ENCODE results near the gene ZNF169.

DNA sequence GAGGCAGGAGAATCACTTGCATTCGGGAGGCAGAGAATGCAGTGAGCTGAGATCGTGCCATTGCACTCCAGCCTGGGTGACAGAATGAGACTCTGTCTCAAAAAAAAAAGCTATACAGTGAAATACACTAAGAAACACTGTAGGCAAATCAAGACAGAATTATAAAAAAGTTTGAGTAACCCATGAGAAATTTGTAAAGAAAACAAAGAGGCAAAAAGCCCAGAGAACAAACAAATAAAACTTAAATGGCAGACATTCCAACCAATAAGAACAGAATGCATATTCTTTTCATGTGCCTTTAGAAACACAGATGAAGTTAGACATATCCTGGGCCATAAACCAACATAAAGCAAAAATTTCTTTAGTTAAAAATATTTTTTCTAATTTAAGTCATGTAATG is 30.6 kb downstream of the ZNF169 start:
- TF ChIP-seq EZH2 (IDR thresholded peaks at IDR 0.05; ENCODE audit: low read depth, unreplicated experiment), result no peak
- TF ChIP-seq, protein P1, sequence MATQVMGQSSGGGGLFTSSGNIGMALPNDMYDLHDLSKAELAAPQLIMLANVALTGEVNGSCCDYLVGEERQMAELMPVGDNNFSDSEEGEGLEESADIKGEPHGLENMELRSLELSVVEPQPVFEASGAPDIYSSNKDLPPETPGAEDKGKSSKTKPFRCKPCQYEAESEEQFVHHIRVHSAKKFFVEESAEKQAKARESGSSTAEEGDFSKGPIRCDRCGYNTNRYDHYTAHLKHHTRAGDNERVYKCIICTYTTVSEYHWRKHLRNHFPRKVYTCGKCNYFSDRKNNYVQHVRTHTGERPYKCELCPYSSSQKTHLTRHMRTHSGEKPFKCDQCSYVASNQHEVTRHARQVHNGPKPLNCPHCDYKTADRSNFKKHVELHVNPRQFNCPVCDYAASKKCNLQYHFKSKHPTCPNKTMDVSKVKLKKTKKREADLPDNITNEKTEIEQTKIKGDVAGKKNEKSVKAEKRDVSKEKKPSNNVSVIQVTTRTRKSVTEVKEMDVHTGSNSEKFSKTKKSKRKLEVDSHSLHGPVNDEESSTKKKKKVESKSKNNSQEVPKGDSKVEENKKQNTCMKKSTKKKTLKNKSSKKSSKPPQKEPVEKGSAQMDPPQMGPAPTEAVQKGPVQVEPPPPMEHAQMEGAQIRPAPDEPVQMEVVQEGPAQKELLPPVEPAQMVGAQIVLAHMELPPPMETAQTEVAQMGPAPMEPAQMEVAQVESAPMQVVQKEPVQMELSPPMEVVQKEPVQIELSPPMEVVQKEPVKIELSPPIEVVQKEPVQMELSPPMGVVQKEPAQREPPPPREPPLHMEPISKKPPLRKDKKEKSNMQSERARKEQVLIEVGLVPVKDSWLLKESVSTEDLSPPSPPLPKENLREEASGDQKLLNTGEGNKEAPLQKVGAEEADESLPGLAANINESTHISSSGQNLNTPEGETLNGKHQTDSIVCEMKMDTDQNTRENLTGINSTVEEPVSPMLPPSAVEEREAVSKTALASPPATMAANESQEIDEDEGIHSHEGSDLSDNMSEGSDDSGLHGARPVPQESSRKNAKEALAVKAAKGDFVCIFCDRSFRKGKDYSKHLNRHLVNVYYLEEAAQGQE (IDR thresholded peaks at IDR 0.05; ENCODE audit: unreplicated experiment), result no peak
- TF ChIP-seq, protein P2, sequence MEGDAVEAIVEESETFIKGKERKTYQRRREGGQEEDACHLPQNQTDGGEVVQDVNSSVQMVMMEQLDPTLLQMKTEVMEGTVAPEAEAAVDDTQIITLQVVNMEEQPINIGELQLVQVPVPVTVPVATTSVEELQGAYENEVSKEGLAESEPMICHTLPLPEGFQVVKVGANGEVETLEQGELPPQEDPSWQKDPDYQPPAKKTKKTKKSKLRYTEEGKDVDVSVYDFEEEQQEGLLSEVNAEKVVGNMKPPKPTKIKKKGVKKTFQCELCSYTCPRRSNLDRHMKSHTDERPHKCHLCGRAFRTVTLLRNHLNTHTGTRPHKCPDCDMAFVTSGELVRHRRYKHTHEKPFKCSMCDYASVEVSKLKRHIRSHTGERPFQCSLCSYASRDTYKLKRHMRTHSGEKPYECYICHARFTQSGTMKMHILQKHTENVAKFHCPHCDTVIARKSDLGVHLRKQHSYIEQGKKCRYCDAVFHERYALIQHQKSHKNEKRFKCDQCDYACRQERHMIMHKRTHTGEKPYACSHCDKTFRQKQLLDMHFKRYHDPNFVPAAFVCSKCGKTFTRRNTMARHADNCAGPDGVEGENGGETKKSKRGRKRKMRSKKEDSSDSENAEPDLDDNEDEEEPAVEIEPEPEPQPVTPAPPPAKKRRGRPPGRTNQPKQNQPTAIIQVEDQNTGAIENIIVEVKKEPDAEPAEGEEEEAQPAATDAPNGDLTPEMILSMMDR (conservative IDR thresholded peaks at IDR 0.05; ENCODE audit: low read depth in 2 of 2), result no peak
- no peak for TF ChIP-seq POLR2AphosphoS5 (IDR thresholded peaks at IDR 0.05; ENCODE audit: low read depth)
- no peak for TF ChIP-seq JUNB (IDR thresholded peaks at IDR 0.05; ENCODE audit: unreplicated experiment)
- TF ChIP-seq EZH2phosphoT487 (IDR thresholded peaks at IDR 0.05; ENCODE audit: unreplicated experiment), result no peak
- no peak for TF ChIP-seq CREB1 (CRISPR knock-in tag; IDR thresholded peaks at IDR 0.05; ENCODE audit: low read depth)
- TF ChIP-seq, protein P3, sequence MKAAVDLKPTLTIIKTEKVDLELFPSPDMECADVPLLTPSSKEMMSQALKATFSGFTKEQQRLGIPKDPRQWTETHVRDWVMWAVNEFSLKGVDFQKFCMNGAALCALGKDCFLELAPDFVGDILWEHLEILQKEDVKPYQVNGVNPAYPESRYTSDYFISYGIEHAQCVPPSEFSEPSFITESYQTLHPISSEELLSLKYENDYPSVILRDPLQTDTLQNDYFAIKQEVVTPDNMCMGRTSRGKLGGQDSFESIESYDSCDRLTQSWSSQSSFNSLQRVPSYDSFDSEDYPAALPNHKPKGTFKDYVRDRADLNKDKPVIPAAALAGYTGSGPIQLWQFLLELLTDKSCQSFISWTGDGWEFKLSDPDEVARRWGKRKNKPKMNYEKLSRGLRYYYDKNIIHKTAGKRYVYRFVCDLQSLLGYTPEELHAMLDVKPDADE (IDR thresholded peaks at IDR 0.05), result no peak
- TF ChIP-seq STAT1 (IDR thresholded peaks at IDR 0.05; ENCODE audit: unreplicated experiment), result no peak
